Neural cell (in vitro differentiated cells): ENCODE data around the gene MYO1D. TPM values are rescaled to one million over a fixed set of nuclear protein-coding genes. Genes with fewer than 3 reads are reported as not detected.

Experiments
- H2AFZ ChIP-seq: fragments of 200-600, 300-800 bp; sonication (generic), shearing (Covaris generic); 2 replicates; pipeline ENCODE4 v1.6.0; 2014; ENCODE audit warnings: low read depth, mild to moderate bottlenecking, antibody characterized with exemption, low read length, moderate library complexity
- H3F3A ChIP-seq: fragments of 200-600 bp; shearing (Covaris generic); 2 replicates; pipeline ENCODE4 v1.6.1; 2016; ENCODE audit warnings: mild to moderate bottlenecking, moderate library complexity, mixed read lengths, antibody characterized with exemption, low read length; ENCODE audit not compliant: insufficient read depth, poor library complexity, severe bottlenecking
- H3K27ac ChIP-seq: fragments of 200-600, 300-800 bp; sonication (generic), shearing (Covaris generic); 2 replicates; pipeline ENCODE4 v1.5.1; 2014; ENCODE audit warnings: mild to moderate bottlenecking, low read length, moderate library complexity
- H3K27me3 ChIP-seq: fragments of 300-800, 200-600 bp; sonication (generic), shearing (Covaris generic); 2 replicates; pipeline ENCODE4 v1.6.0; 2014; ENCODE audit warnings: mild to moderate bottlenecking, low read depth, low read length, moderate library complexity; ENCODE audit not compliant: insufficient read depth
- H3K36me3 ChIP-seq: fragments of 300-800, 200-600 bp; sonication (generic), shearing (Covaris generic); 2 replicates; pipeline ENCODE4 v1.5.1; 2014; ENCODE audit warnings: mild to moderate bottlenecking, antibody characterized with exemption, low read length, moderate library complexity; ENCODE audit not compliant: insufficient read depth
- H3K4me2 ChIP-seq: fragments of 300-800, 200-600 bp; sonication (generic), shearing (Covaris generic); 2 replicates; pipeline ENCODE4 v1.6.0; 2014; ENCODE audit warnings: mild to moderate bottlenecking, low read length
- H3K4me3 ChIP-seq: fragments of 300-800, 200-600 bp; sonication (generic), shearing (Covaris generic); 2 replicates; pipeline ENCODE4 v1.5.1; 2014; ENCODE audit warnings: mild to moderate bottlenecking, low read length, moderate library complexity
- H3K79me2 ChIP-seq: fragments of 200-600 bp; shearing (Covaris generic); replicated peaks from 2 replicates; pipeline ENCODE4 v1.6.0; 2014; ENCODE audit warnings: mild to moderate bottlenecking, low read length, moderate library complexity; ENCODE audit not compliant: insufficient read depth
- H3K9ac ChIP-seq: fragments of 300-800, 200-600 bp; sonication (generic), shearing (Covaris generic); 2 replicates; pipeline ENCODE4 v1.6.1; 2016; ENCODE audit warnings: mild to moderate bottlenecking, low read length, mixed read lengths
- H3K9me2 ChIP-seq: fragments of 200-600 bp; shearing (Covaris generic); 2 replicates; pipeline ENCODE4 v1.6.1; 2016; ENCODE audit warnings: mild to moderate bottlenecking, low read length, mixed read lengths; ENCODE audit not compliant: insufficient read depth
- H3K9me3 ChIP-seq: fragments of 200-600, 300-800 bp; sonication (generic), shearing (Covaris generic); 2 replicates; pipeline ENCODE4 v1.6.1; 2016; ENCODE audit warnings: mild to moderate bottlenecking, mixed run types, low read length, moderate library complexity, mixed read lengths
- H4K20me1 ChIP-seq: fragments of 200-600 bp; shearing (Covaris generic); 2 replicates; pipeline ENCODE4 v1.6.1; 2016; ENCODE audit warnings: mild to moderate bottlenecking, mixed run types; ENCODE audit not compliant: insufficient read depth
- EP300 ChIP-seq: fragments of 450-650 bp; conservative IDR thresholded peaks from 2 replicates; pipeline ENCODE4 v1.6.1; 2014; ENCODE audit warnings: antibody characterized with exemption, mild to moderate bottlenecking, moderate library complexity; ENCODE audit not compliant: poor library complexity, severe bottlenecking
- EZH2 ChIP-seq: fragments of 200-600, 300-800 bp; shearing (Covaris generic), sonication (generic); IDR thresholded peaks from 2 replicates; pipeline ENCODE4 v1.6.1; 2014; ENCODE audit warnings: antibody characterized with exemption, low read length, borderline replicate concordance, mild to moderate bottlenecking; ENCODE audit not compliant: insufficient read depth, poor library complexity, severe bottlenecking
- MXI1 ChIP-seq: fragments of 450-650 bp; conservative IDR thresholded peaks from 2 replicates; pipeline ENCODE4 v1.6.1; 2014; ENCODE audit warnings: antibody characterized with exemption, mild to moderate bottlenecking; ENCODE audit not compliant: poor library complexity, severe bottlenecking
- POLR2AphosphoS5 ChIP-seq: IDR thresholded peaks from 2 replicates; pipeline ENCODE4 v1.6.1; 2012
- RAD21 ChIP-seq: fragments of 450-650 bp; conservative IDR thresholded peaks from 2 replicates; pipeline ENCODE4 v1.6.1; 2014; ENCODE audit warnings: antibody characterized with exemption, mild to moderate bottlenecking, moderate library complexity
- SMC3 ChIP-seq: fragments of 450-650 bp; conservative IDR thresholded peaks from 2 replicates; pipeline ENCODE4 v1.6.1; 2014; ENCODE audit warnings: antibody characterized with exemption, mild to moderate bottlenecking, moderate library complexity; ENCODE audit not compliant: poor library complexity
- TAF1 ChIP-seq: IDR thresholded peaks from 2 replicates; pipeline ENCODE4 v1.6.1; 2012; ENCODE audit warnings: low read depth
- polyA plus RNA-seq: library from polyadenylated mRNA; depleted of rRNA; stranded (reverse); fragments of >200 nt; gene quantifications from 2 replicates; pipeline ENCODE4 v1.2.3, GENCODE V29; 2014
- TF ChIP-seq, protein P1 (sequence below): IDR thresholded peaks from 2 replicates; pipeline ENCODE4 v1.6.1; 2012; ENCODE audit warnings: borderline replicate concordance
- TF ChIP-seq, protein P2 (sequence below): fragments of 450-650 bp; IDR thresholded peaks from 2 replicates; pipeline ENCODE4 v1.5.1; 2014; ENCODE audit warnings: antibody characterized with exemption, mild to moderate bottlenecking, moderate library complexity; ENCODE audit not compliant: poor library complexity, severe bottlenecking

Gene MYO1D
- polyA plus RNA-seq, 1 donor from 2014 or later: 10.7 TPM

DNA sequence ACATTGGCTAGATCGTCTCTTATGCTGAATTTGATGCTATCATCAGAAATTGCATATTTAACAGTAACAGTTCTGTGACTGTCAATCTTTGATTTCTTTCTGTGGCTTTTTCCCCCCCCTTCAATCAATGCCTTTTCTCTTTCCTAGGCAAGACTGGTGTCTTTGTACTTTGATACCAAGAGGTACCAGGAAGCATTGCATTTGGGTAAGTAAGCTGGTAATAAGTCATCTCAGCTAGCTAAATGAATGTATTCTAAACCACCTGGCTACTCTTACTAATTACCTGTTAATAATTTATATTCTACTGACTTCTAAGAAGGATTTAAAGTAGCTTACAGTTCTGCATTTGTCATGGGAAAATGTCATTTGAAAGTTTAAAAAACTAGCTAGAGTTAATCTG lies 412.6 kb downstream of the MYO1D start:
- Histone ChIP-seq H3K4me3 (no peak overlapping the region), H4K20me1 (no peaks in the 10 kb centered on the region), H3K27ac (no peak overlapping the region), H3K9ac (no peak overlapping the region), H3K36me3 (no peaks in the 10 kb centered on the region), H3K9me2 (no peaks in the 10 kb centered on the region), H3K4me2 (no peak overlapping the region), H3K9me3 (no peaks in the 10 kb centered on the region), H3F3A (no peaks in the 10 kb centered on the region), H3K79me2 (no peaks in the 10 kb centered on the region), H3K27me3 (no peaks in the 10 kb centered on the region), H2AFZ (no peak overlapping the region)
- TF ChIP-seq RAD21 (no peak), EZH2 (no peak), TAF1 (no peak), SMC3 (no peak), POLR2AphosphoS5 (no peak), EP300 (no peak), MXI1 (no peak)
- TF ChIP-seq, protein P1, sequence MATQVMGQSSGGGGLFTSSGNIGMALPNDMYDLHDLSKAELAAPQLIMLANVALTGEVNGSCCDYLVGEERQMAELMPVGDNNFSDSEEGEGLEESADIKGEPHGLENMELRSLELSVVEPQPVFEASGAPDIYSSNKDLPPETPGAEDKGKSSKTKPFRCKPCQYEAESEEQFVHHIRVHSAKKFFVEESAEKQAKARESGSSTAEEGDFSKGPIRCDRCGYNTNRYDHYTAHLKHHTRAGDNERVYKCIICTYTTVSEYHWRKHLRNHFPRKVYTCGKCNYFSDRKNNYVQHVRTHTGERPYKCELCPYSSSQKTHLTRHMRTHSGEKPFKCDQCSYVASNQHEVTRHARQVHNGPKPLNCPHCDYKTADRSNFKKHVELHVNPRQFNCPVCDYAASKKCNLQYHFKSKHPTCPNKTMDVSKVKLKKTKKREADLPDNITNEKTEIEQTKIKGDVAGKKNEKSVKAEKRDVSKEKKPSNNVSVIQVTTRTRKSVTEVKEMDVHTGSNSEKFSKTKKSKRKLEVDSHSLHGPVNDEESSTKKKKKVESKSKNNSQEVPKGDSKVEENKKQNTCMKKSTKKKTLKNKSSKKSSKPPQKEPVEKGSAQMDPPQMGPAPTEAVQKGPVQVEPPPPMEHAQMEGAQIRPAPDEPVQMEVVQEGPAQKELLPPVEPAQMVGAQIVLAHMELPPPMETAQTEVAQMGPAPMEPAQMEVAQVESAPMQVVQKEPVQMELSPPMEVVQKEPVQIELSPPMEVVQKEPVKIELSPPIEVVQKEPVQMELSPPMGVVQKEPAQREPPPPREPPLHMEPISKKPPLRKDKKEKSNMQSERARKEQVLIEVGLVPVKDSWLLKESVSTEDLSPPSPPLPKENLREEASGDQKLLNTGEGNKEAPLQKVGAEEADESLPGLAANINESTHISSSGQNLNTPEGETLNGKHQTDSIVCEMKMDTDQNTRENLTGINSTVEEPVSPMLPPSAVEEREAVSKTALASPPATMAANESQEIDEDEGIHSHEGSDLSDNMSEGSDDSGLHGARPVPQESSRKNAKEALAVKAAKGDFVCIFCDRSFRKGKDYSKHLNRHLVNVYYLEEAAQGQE: no peak
- TF ChIP-seq, protein P2, sequence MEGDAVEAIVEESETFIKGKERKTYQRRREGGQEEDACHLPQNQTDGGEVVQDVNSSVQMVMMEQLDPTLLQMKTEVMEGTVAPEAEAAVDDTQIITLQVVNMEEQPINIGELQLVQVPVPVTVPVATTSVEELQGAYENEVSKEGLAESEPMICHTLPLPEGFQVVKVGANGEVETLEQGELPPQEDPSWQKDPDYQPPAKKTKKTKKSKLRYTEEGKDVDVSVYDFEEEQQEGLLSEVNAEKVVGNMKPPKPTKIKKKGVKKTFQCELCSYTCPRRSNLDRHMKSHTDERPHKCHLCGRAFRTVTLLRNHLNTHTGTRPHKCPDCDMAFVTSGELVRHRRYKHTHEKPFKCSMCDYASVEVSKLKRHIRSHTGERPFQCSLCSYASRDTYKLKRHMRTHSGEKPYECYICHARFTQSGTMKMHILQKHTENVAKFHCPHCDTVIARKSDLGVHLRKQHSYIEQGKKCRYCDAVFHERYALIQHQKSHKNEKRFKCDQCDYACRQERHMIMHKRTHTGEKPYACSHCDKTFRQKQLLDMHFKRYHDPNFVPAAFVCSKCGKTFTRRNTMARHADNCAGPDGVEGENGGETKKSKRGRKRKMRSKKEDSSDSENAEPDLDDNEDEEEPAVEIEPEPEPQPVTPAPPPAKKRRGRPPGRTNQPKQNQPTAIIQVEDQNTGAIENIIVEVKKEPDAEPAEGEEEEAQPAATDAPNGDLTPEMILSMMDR: no peak

DNA sequence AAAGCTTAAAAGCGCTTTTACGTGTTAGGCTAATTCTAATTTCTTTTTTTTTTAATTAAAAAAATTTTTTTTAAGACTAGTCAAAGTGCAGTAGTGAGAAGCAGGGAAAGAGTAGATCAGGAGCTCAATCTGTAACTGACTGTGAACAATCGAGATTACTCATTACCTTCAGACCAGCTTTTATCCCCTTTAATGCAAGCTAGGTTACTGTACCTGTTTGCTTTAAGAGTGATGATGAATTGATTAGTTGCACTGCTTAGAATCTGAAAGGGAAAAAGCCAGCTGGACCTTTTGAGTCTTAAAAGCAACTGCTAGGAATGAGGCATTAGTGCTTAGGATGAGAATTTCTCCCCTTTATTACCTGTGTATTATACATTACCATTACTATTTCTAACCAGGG lies 413.6 kb downstream of the MYO1D start:
- Histone ChIP-seq H3K27me3 (no peaks in the 10 kb centered on the region), H3K9ac (no peak overlapping the region), H3K9me2 (no peaks in the 10 kb centered on the region), H3K27ac (no peak overlapping the region), H3K79me2 (no peaks in the 10 kb centered on the region), H3K4me3 (no peak overlapping the region), H2AFZ (no peak overlapping the region), H3F3A (no peaks in the 10 kb centered on the region), H4K20me1 (no peaks in the 10 kb centered on the region), H3K4me2 (no peak overlapping the region), H3K9me3 (no peaks in the 10 kb centered on the region), H3K36me3 (no peaks in the 10 kb centered on the region)
- TF ChIP-seq EP300: no peak
- TF ChIP-seq POLR2AphosphoS5: no peak
- no peak for TF ChIP-seq SMC3
- TF ChIP-seq RAD21: no peak
- TF ChIP-seq, protein P1: no peak
- TF ChIP-seq MXI1: no peak
- TF ChIP-seq, protein P2: no peak
- no peak for TF ChIP-seq TAF1
- TF ChIP-seq EZH2: no peak
